ENCODE data around the gene NPAS4. TPM values are rescaled to one million over a fixed set of nuclear protein-coding genes. Genes with fewer than 3 reads are reported as not detected.

The NPAS4 gene
- total RNA-seq, 1 donor from 2014 or later = 0.78 TPM

GRCh38 chr11:66418168-66418985 lies 2.5 kb upstream of the NPAS4 start:
- peak; percentile 24 for TF ChIP-seq CTCF (IDR thresholded peaks at IDR 0.05; ENCODE audit: partially characterized antibody, unreplicated experiment)
- H3K4me1 Mint-ChIP-seq (ENCODE audit: low read depth, unreplicated experiment) = peaks cover 23% of the 10 kb centered on the region
- H3K27me3 Mint-ChIP-seq (ENCODE audit: unreplicated experiment) = peaks cover 28% of the 10 kb centered on the region

GRCh38 chr11:66418986-66419308 lies 1.9 kb upstream of the NPAS4 start:
- peaks cover 27% of the 10 kb centered on the region for H3K27me3 Mint-ChIP-seq (ENCODE audit: unreplicated experiment)
- H3K4me1 Mint-ChIP-seq (ENCODE audit: low read depth, unreplicated experiment) = peaks cover 23% of the 10 kb centered on the region
- peak overlapping the region; percentile 79 for H3K4me3 Mint-ChIP-seq (ENCODE audit: unreplicated experiment)
- peaks cover 14% of the 10 kb centered on the region for H3K9me3 Mint-ChIP-seq (ENCODE audit: unreplicated experiment)
- DNase-seq = no peak
- TF ChIP-seq CTCF (IDR thresholded peaks at IDR 0.05; ENCODE audit: partially characterized antibody, unreplicated experiment) = no peak
- no peak overlapping the region for H3K27ac Mint-ChIP-seq (ENCODE audit: unreplicated experiment)
- no peaks in the 10 kb centered on the region for H3K36me3 Mint-ChIP-seq (ENCODE audit: unreplicated experiment)

More at GRCh38 chr11:66418168-66418985, 2.5 kb upstream of the NPAS4 start:
- peak overlapping the region; percentile 79 for H3K4me3 Mint-ChIP-seq (ENCODE audit: unreplicated experiment)
- DNase-seq = peak; percentile 69
- H3K27ac Mint-ChIP-seq (ENCODE audit: unreplicated experiment) = peak overlapping the region; percentile 48
- no peaks in the 10 kb centered on the region for H3K36me3 Mint-ChIP-seq (ENCODE audit: unreplicated experiment)
- peaks cover 14% of the 10 kb centered on the region for H3K9me3 Mint-ChIP-seq (ENCODE audit: unreplicated experiment)

GRCh38 chr11:66419825-66420224 lies 1.0 kb upstream of the NPAS4 start:
- Mint-ChIP-seq H3K36me3 (ENCODE audit: unreplicated experiment) (no peaks in the 10 kb centered on the region), H3K27ac (ENCODE audit: unreplicated experiment) (peak overlapping the region; percentile 46), H3K4me3 (ENCODE audit: unreplicated experiment) (peak overlapping the region; percentile 88)

GRCh38 chr11:66421492-66422205 lies 814 bp downstream of the NPAS4 start:
- H3K4me3 Mint-ChIP-seq (ENCODE audit: unreplicated experiment) = peak overlapping the region; percentile 88

More at GRCh38 chr11:66419825-66420224, 1.0 kb upstream of the NPAS4 start:
- DNase-seq = peak; percentile 81
- Mint-ChIP-seq H3K4me1 (ENCODE audit: low read depth, unreplicated experiment) (peaks cover 23% of the 10 kb centered on the region), H3K27me3 (ENCODE audit: unreplicated experiment) (peaks cover 27% of the 10 kb centered on the region), H3K9me3 (ENCODE audit: unreplicated experiment) (peaks cover 11% of the 10 kb centered on the region)
- TF ChIP-seq CTCF (IDR thresholded peaks at IDR 0.05; ENCODE audit: partially characterized antibody, unreplicated experiment) = no peak

More at GRCh38 chr11:66421492-66422205, 814 bp downstream of the NPAS4 start:
- peaks cover 26% of the 10 kb centered on the region for H3K27me3 Mint-ChIP-seq (ENCODE audit: unreplicated experiment)
- peak; percentile 39 for DNase-seq
- H3K27ac Mint-ChIP-seq (ENCODE audit: unreplicated experiment) = no peak overlapping the region
- peaks cover 10% of the 10 kb centered on the region for H3K9me3 Mint-ChIP-seq (ENCODE audit: unreplicated experiment)
- TF ChIP-seq CTCF (IDR thresholded peaks at IDR 0.05; ENCODE audit: partially characterized antibody, unreplicated experiment) = no peak
- H3K4me1 Mint-ChIP-seq (ENCODE audit: low read depth, unreplicated experiment) = peaks cover 23% of the 10 kb centered on the region
- H3K36me3 Mint-ChIP-seq (ENCODE audit: unreplicated experiment) = no peaks in the 10 kb centered on the region

Data from glutamatergic neuron (in vitro differentiated cells).